Stomach smooth muscle (tissue), 2 donors: ENCODE measurements around the gene H2BW1.
"Not testable (repeated sequence)": the region's sequence is repeated elsewhere in the genome, so short reads cannot be mapped to it uniquely, and the experiment has no call there.

ENCODE experiments used
- H3K27ac ChIP-seq: one replicate; pipeline ENCODE4 v1.7.0; 2013; ENCODE audit warnings: mild to moderate bottlenecking, low read length, inconsistent platforms
- H3K27me3 ChIP-seq, 2 donors: one replicate each; pipeline ENCODE4 v1.7.0; 2013; ENCODE audit warnings: low read length in 2 of 2; ENCODE audit not compliant: insufficient read depth in 2 of 2, control insufficient read depth in 1 of 2
- H3K36me3 ChIP-seq, 2 donors: one replicate each; pipeline ENCODE4 v1.7.0; 2013; ENCODE audit warnings: low read length in 2 of 2; ENCODE audit not compliant: control insufficient read depth in 2 of 2, insufficient read depth in 2 of 2
- H3K4me1 ChIP-seq: one replicate; pipeline ENCODE4 v1.7.0; 2013; ENCODE audit warnings: low read length; ENCODE audit not compliant: control insufficient read depth, insufficient read depth
- H3K4me3 ChIP-seq, 2 donors: one replicate each; pipeline ENCODE4 v1.7.0; 2013; ENCODE audit warnings: low read length in 2 of 2
- H3K9ac ChIP-seq, 2 donors: one replicate each; pipeline ENCODE4 v1.7.0; 2013; ENCODE audit warnings: low read length in 2 of 2, mild to moderate bottlenecking in 1 of 2
- H3K9me3 ChIP-seq, 2 donors: one replicate each; pipeline ENCODE4 v1.7.0; 2013; ENCODE audit warnings: low read length in 2 of 2; ENCODE audit not compliant: control insufficient read depth in 2 of 2
- donor health status: healthy.
- donor health status: Pancreatic carcinoma.

Gene H2BW1

GRCh38 chrX:103999234-103999633 lies 14.3 kb downstream of the H2BW1 start:
- Histone ChIP-seq H3K4me1 (no peaks in the 10 kb centered on the region), H3K9ac (no peak overlapping the region), H3K4me3 (no peak overlapping the region), H3K27ac (no peak overlapping the region), H3K36me3 (no peaks in the 10 kb centered on the region), H3K9me3 (no peaks in the 10 kb centered on the region), H3K27me3 (peaks cover 0 to 17% of the 10 kb centered on the region in 2 donors)

GRCh38 chrX:103983508-103983907 lies 30.0 kb downstream of the H2BW1 start:
- not testable (repeated sequence) for H3K36me3 ChIP-seq

GRCh38 chrX:103962411-103963278 lies 50.9 kb downstream of the H2BW1 start, which contains the start of gene TMSB15B:
Gene TMSB15B, plus strand, starts transcription at chrX:103962627.
- H3K36me3 ChIP-seq, H3K27me3 ChIP-seq, H3K9me3 ChIP-seq, H3K4me3 ChIP-seq, H3K9ac ChIP-seq, H3K4me1 ChIP-seq, H3K27ac ChIP-seq: not testable (repeated sequence)

More at GRCh38 chrX:103983508-103983907, 30.0 kb downstream of the H2BW1 start:
- H3K27me3 ChIP-seq, H3K9me3 ChIP-seq, H3K9ac ChIP-seq, H3K4me3 ChIP-seq, H3K4me1 ChIP-seq, H3K27ac ChIP-seq: not testable (repeated sequence)
